ENCODE data around the gene LRRC4C.

The LRRC4C gene

DNA sequence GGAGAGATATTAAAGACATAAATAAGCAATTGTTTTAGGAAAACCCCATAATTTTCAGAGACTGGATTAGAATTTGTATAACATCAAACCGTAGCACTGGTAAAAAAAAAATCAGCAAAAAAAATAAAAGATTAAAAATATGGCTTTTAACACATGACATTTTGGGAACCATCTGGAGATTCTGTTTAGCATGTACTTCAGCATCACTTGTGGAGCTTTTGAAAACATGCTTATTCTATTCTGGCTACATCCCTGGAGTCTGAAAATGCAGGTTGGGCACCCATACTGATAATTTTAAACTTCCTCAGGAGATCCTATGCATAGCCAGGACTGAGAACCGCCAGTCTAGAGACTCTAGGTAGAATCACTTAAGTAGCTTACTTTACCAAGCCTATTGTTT, 1190.9 kb downstream of the LRRC4C start:
- no peaks in the 10 kb centered on the region for H3K4me1 Mint-ChIP-seq (ENCODE audit: low read depth)
- H3K27ac Mint-ChIP-seq = no peak overlapping the region
- H3K27me3 Mint-ChIP-seq = no peaks in the 10 kb centered on the region
- no peaks in the 10 kb centered on the region for H3K36me3 Mint-ChIP-seq (ENCODE audit: low read depth)
- no peak for DNase-seq
- no peak overlapping the region for H3K4me3 Mint-ChIP-seq
- H3K9me3 Mint-ChIP-seq = peaks cover 10% of the 10 kb centered on the region

GRCh38 chr11:40255457-40255856, 1204.0 kb downstream of the LRRC4C start:
- H3K4me1 Mint-ChIP-seq (ENCODE audit: low read depth) = no peaks in the 10 kb centered on the region
- no peak overlapping the region for H3K27ac Mint-ChIP-seq
- H3K4me3 Mint-ChIP-seq = no peak overlapping the region
- no peaks in the 10 kb centered on the region for H3K36me3 Mint-ChIP-seq (ENCODE audit: low read depth)
- no peak for DNase-seq
- peaks cover 18% of the 10 kb centered on the region for H3K9me3 Mint-ChIP-seq
- no peaks in the 10 kb centered on the region for H3K27me3 Mint-ChIP-seq

- Mint-ChIP-seq H3K4me3 (no peak overlapping the region), H3K9me3 (peaks cover 15% of the 10 kb centered on the region), H3K27me3 (no peaks in the 10 kb centered on the region), H3K4me1 (ENCODE audit: low read depth) (no peaks in the 10 kb centered on the region), H3K36me3 (ENCODE audit: low read depth) (no peaks in the 10 kb centered on the region), H3K27ac (no peak overlapping the region)
- DNase-seq = no peak
These were observed 1206.3 kb downstream of the LRRC4C start for GRCh38 chr11:40253166-40253565.

DNA sequence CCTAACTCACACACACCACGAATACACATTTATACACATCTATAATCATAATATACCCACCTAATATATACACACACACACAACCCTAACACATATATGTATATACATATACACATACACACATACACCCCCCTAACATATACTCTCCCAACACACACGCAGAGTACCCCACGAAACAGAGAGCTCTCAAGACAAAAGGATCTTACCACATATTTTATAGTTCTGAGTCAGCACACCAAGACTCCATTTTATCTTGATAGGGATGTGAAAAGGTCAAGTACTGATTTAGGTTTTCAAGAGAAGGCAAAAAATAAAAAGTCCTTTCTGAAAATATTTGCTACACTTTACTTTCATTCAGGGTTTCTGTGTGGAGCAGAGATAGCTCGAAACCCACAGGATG, 1207.2 kb downstream of the LRRC4C start:
- no peaks in the 10 kb centered on the region for H3K4me1 Mint-ChIP-seq (ENCODE audit: low read depth)
- no peaks in the 10 kb centered on the region for H3K36me3 Mint-ChIP-seq (ENCODE audit: low read depth)
- no peaks in the 10 kb centered on the region for H3K27me3 Mint-ChIP-seq
- H3K4me3 Mint-ChIP-seq = no peak overlapping the region
- DNase-seq = no peak
- H3K27ac Mint-ChIP-seq = no peak overlapping the region
- H3K9me3 Mint-ChIP-seq = peaks cover 12% of the 10 kb centered on the region

DNA sequence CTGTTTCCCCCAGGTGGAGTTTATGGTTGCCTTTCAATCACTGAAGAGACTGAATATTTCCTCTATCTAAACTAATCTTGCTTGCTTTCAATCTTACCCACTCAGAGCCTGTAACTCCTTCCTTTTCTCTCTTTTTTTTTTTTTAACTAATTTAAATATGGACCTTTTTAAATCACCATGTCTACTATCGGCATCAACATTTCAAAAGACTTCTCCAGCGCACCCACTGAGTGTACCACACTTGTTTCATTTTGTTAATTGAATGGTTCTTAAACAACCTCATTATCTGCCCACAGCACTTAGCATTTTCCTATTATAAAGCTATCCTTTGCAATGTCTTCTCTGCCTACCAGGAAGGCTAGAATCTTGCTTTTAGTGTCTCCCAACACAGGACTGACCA, 1212.5 kb downstream of the LRRC4C start:
- H3K36me3 Mint-ChIP-seq (ENCODE audit: low read depth) = no peaks in the 10 kb centered on the region
- H3K4me3 Mint-ChIP-seq = no peak overlapping the region
- no peaks in the 10 kb centered on the region for H3K27me3 Mint-ChIP-seq
- peaks cover 15% of the 10 kb centered on the region for H3K9me3 Mint-ChIP-seq
- no peak overlapping the region for H3K27ac Mint-ChIP-seq
- H3K4me1 Mint-ChIP-seq (ENCODE audit: low read depth) = no peaks in the 10 kb centered on the region
- DNase-seq = no peak

DNA sequence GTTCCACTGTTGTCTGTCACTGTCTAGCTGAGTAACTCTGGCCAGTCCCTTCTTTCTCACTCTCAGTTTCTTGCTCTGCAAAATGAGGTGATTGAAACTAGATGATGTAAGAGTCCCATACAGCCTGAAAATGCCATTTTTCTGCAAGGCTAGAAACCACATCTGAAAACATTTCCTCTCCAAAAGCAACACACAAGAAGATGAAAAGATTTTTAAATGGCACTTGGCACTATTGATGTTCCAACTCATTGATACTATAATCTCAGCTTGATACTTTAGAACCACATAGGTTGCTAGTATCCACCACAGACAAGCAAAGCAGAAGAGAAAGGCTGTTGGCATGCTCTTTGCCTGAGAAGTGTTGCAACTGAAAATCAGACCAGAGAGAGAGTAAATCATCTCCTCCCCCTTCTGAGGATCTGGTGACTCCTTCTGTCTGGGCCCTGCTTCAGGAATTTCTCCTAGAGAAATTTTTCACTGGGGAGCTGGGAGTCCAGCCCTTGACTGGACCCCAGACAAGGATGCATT, 1217.9 kb downstream of the LRRC4C start:
- no peak overlapping the region for H3K27ac Mint-ChIP-seq
- H3K4me1 Mint-ChIP-seq (ENCODE audit: low read depth) = no peaks in the 10 kb centered on the region
- no peak overlapping the region for H3K4me3 Mint-ChIP-seq
- no peaks in the 10 kb centered on the region for H3K36me3 Mint-ChIP-seq (ENCODE audit: low read depth)
- H3K9me3 Mint-ChIP-seq = peaks cover 24% of the 10 kb centered on the region
- H3K27me3 Mint-ChIP-seq = no peaks in the 10 kb centered on the region
- no peak for DNase-seq

DNA sequence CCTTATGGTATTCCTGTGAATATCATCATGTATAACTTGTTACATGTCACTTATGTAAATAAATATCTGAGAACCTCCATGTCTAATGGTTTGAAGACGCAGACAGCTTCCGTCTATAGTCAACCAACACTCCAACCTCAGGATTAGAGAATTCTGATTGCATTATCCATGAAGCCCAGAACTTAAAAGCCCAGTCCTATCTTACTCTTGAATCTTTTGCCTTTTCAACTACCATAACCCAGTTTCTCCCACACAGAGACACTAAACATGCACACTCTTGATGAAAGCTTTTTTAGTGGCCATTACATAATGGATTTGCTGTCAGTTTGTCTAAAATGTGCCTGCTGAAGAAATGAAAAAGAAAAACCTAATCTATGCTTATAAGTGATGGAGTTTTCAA, 1219.2 kb downstream of the LRRC4C start:
- no peak for DNase-seq
- H3K36me3 Mint-ChIP-seq (ENCODE audit: low read depth) = no peaks in the 10 kb centered on the region
- no peak overlapping the region for H3K4me3 Mint-ChIP-seq
- no peaks in the 10 kb centered on the region for H3K27me3 Mint-ChIP-seq
- no peak overlapping the region for H3K27ac Mint-ChIP-seq
- H3K4me1 Mint-ChIP-seq (ENCODE audit: low read depth) = no peaks in the 10 kb centered on the region
- H3K9me3 Mint-ChIP-seq = peaks cover 21% of the 10 kb centered on the region

- Mint-ChIP-seq H3K4me1 (ENCODE audit: low read depth) (no peaks in the 10 kb centered on the region), H3K9me3 (peaks cover 18% of the 10 kb centered on the region), H3K27me3 (no peaks in the 10 kb centered on the region), H3K4me3 (no peak overlapping the region), H3K36me3 (ENCODE audit: low read depth) (no peaks in the 10 kb centered on the region), H3K27ac (no peak overlapping the region)
- DNase-seq = no peak
These were observed 1222.9 kb downstream of the LRRC4C start for GRCh38 chr11:40236526-40236925.

GRCh38 chr11:40235841-40236240, 1223.6 kb downstream of the LRRC4C start:
- Mint-ChIP-seq H3K27me3 (no peaks in the 10 kb centered on the region), H3K36me3 (ENCODE audit: low read depth) (no peaks in the 10 kb centered on the region), H3K4me3 (no peak overlapping the region), H3K27ac (no peak overlapping the region), H3K4me1 (ENCODE audit: low read depth) (no peaks in the 10 kb centered on the region), H3K9me3 (peaks cover 18% of the 10 kb centered on the region)
- no peak for DNase-seq

- no peaks in the 10 kb centered on the region for H3K36me3 Mint-ChIP-seq (ENCODE audit: low read depth)
- peaks cover 10% of the 10 kb centered on the region for H3K9me3 Mint-ChIP-seq
- H3K27me3 Mint-ChIP-seq = no peaks in the 10 kb centered on the region
- H3K27ac Mint-ChIP-seq = no peak overlapping the region
- H3K4me3 Mint-ChIP-seq = no peak overlapping the region
- no peak for DNase-seq
- no peaks in the 10 kb centered on the region for H3K4me1 Mint-ChIP-seq (ENCODE audit: low read depth)
These were observed 1228.6 kb downstream of the LRRC4C start for GRCh38 chr11:40230821-40231220.

DNA sequence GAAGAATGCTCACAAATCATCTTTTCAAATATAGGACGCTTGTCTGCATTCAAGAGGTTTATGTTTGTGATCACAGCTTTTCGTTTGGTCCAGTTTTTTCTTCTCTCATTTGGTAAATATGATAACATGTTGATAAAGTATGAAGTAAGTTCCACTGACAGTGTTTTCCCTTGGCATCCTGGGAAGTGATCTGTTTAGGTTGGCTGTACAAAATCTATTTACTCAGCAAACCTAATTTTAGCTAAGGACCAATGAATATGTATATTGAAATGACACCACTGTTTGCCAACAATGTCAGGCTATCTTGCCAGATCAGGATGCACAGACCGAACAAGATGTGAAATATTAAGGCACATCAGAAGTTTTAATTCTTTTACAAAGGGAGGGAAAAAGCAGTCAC, 1230.8 kb downstream of the LRRC4C start:
- Mint-ChIP-seq H3K27ac (no peak overlapping the region), H3K4me1 (ENCODE audit: low read depth) (no peaks in the 10 kb centered on the region)

GRCh38 chr11:40227730-40228129, 1231.7 kb downstream of the LRRC4C start:
- Mint-ChIP-seq H3K9me3 (peaks cover 9% of the 10 kb centered on the region), H3K36me3 (ENCODE audit: low read depth) (no peaks in the 10 kb centered on the region), H3K4me1 (ENCODE audit: low read depth) (no peaks in the 10 kb centered on the region), H3K27ac (no peak overlapping the region), H3K4me3 (no peak overlapping the region), H3K27me3 (no peaks in the 10 kb centered on the region)
- no peak for DNase-seq

More for the DNA sequence above, 1230.8 kb downstream of the LRRC4C start:
- Mint-ChIP-seq H3K27me3 (no peaks in the 10 kb centered on the region), H3K36me3 (ENCODE audit: low read depth) (no peaks in the 10 kb centered on the region), H3K9me3 (peaks cover 10% of the 10 kb centered on the region), H3K4me3 (no peak overlapping the region)
- DNase-seq = no peak

DNA sequence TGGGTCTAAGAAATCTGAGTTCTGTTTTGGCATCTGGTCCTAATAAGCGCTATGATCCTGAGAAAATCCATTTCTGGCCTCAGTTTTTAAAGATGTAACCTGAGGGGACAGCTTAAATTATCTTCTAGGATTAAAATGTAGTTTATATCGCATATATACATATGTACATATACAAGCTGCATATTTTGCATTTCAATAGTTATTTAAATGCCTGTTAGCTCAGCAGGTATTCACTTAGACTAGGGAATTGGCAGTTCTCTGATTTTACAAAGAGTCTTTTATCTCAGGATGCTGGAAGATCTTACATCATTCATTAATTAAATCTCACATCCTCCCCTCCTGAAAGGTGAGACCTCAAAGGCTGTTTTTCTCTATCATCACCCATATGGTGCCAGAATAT, 1232.8 kb downstream of the LRRC4C start:
- no peaks in the 10 kb centered on the region for H3K36me3 Mint-ChIP-seq (ENCODE audit: low read depth)
- H3K9me3 Mint-ChIP-seq = peaks cover 11% of the 10 kb centered on the region
- DNase-seq = no peak

GRCh38 chr11:40223596-40224330, 1235.7 kb downstream of the LRRC4C start:
- Mint-ChIP-seq H3K4me3 (no peak overlapping the region), H3K27me3 (no peaks in the 10 kb centered on the region), H3K27ac (no peak overlapping the region), H3K36me3 (ENCODE audit: low read depth) (no peaks in the 10 kb centered on the region), H3K4me1 (ENCODE audit: low read depth) (no peaks in the 10 kb centered on the region), H3K9me3 (peaks cover 16% of the 10 kb centered on the region)
- DNase-seq = no peak

More for the DNA sequence above, 1232.8 kb downstream of the LRRC4C start:
- H3K27me3 Mint-ChIP-seq = no peaks in the 10 kb centered on the region
- H3K4me1 Mint-ChIP-seq (ENCODE audit: low read depth) = no peaks in the 10 kb centered on the region
- H3K4me3 Mint-ChIP-seq = no peak overlapping the region
- H3K27ac Mint-ChIP-seq = no peak overlapping the region

GRCh38 chr11:40219401-40219800, 1240.1 kb downstream of the LRRC4C start:
- no peaks in the 10 kb centered on the region for H3K4me1 Mint-ChIP-seq (ENCODE audit: low read depth)
- H3K27me3 Mint-ChIP-seq = no peaks in the 10 kb centered on the region
- H3K9me3 Mint-ChIP-seq = peaks cover 25% of the 10 kb centered on the region
- H3K36me3 Mint-ChIP-seq (ENCODE audit: low read depth) = no peaks in the 10 kb centered on the region
- no peak overlapping the region for H3K4me3 Mint-ChIP-seq
- no peak for DNase-seq
- H3K27ac Mint-ChIP-seq = no peak overlapping the region

Measured in activated T-cell treated with anti-CD3 and anti-CD28 coated beads, Interleukin-2, amount 50 U/mL, for 24 hours (primary cell).